ENCODE measurements around the gene CCDC17. TPM values are rescaled to one million over a fixed set of nuclear protein-coding genes. Genes with fewer than 3 reads are reported as not detected.

Gene CCDC17
- total RNA-seq, 1 donor: 0.72 TPM

GRCh38 chr1:45573231-45573804 lies 50.5 kb downstream of the CCDC17 start:
- Histone ChIP-seq H3K4me2 (ENCODE audit: insufficient read depth, low read length) (no peak overlapping the region), H3K27ac (ENCODE audit: low read depth, low read length) (no peak overlapping the region)

GRCh38 chr1:45570631-45571030 lies 53.2 kb downstream of the CCDC17 start:
- H3K79me2 ChIP-seq (ENCODE audit: insufficient read depth, low read length): no peaks in the 10 kb centered on the region
- H3K27ac ChIP-seq (ENCODE audit: low read depth, low read length): no peak overlapping the region
- no peak for TF ChIP-seq CTCF (IDR thresholded peaks at IDR 0.05; ENCODE audit: extremely low read depth, low read depth, low read length)
- H3K4me1 ChIP-seq (ENCODE audit: insufficient read depth, low read length): no peaks in the 10 kb centered on the region
- no peak overlapping the region for H3K4me3 ChIP-seq (ENCODE audit: insufficient read depth, low read length)
- H3K4me2 ChIP-seq (ENCODE audit: insufficient read depth, low read length): no peak overlapping the region
- H3K27me3 ChIP-seq (ENCODE audit: insufficient read depth, low read length): no peaks in the 10 kb centered on the region
- no peak overlapping the region for H2AFZ ChIP-seq (ENCODE audit: low read length)
- no peaks in the 10 kb centered on the region for H3K9me3 ChIP-seq (ENCODE audit: low read depth, low read length)
- no peaks in the 10 kb centered on the region for H4K20me1 ChIP-seq (ENCODE audit: insufficient read depth, low read length)
- H3K36me3 ChIP-seq (ENCODE audit: insufficient read depth, low read length): peaks cover 39% of the 10 kb centered on the region
- DNase-seq (ENCODE audit: insufficient read length, low spot score, missing footprints): no peak

More at GRCh38 chr1:45573231-45573804, 50.5 kb downstream of the CCDC17 start:
- Histone ChIP-seq H3K36me3 (ENCODE audit: insufficient read depth, low read length) (peaks cover 21% of the 10 kb centered on the region), H2AFZ (ENCODE audit: low read length) (no peak overlapping the region), H3K4me1 (ENCODE audit: insufficient read depth, low read length) (no peaks in the 10 kb centered on the region), H4K20me1 (ENCODE audit: insufficient read depth, low read length) (no peaks in the 10 kb centered on the region), H3K4me3 (ENCODE audit: insufficient read depth, low read length) (no peak overlapping the region), H3K79me2 (ENCODE audit: insufficient read depth, low read length) (no peaks in the 10 kb centered on the region), H3K9me3 (ENCODE audit: low read depth, low read length) (no peaks in the 10 kb centered on the region), H3K27me3 (ENCODE audit: insufficient read depth, low read length) (no peaks in the 10 kb centered on the region)
- DNase-seq (ENCODE audit: insufficient read length, low spot score, missing footprints): no peak
- TF ChIP-seq CTCF (IDR thresholded peaks at IDR 0.05; ENCODE audit: extremely low read depth, low read depth, low read length): peak; percentile 21

Small RNA genes within 50 kb of the gene (small RNA-seq; reads per million reads assigned to genes)
- not detected for gene AL355480.1
- not detected for gene AL355480.2
- gene AL355480.3: not detected
- not detected for gene AL355480.4

Other genes starting within 250 kb of the CCDC17 start
- gene TESK2, start 132.9 kb downstream of the CCDC17 start, total RNA-seq: 5.4 and 6.2 TPM in 2 replicates
- gene CCDC163, start 124.0 kb downstream of the CCDC17 start, total RNA-seq: 1.8 TPM in 2 replicates
- 2.9 TPM in 2 replicates for gene MMACHC, start 123.8 kb downstream of the CCDC17 start, total RNA-seq
- 249 and 260 TPM in 2 replicates for gene PRDX1, start 102.2 kb downstream of the CCDC17 start, total RNA-seq
- gene AKR1A1, start 73.2 kb downstream of the CCDC17 start, total RNA-seq: 129 and 136 TPM in 2 replicates
- gene NASP, start 40.0 kb downstream of the CCDC17 start, total RNA-seq: 25.9 and 27.5 TPM in 2 replicates
- gene GPBP1L1, start 62.5 kb upstream of the CCDC17 start, total RNA-seq: 94.3 and 97.4 TPM in 2 replicates
- 10.5 and 11.8 TPM in 2 replicates for gene TMEM69, start 64.1 kb upstream of the CCDC17 start, total RNA-seq
- 14.1 and 16.2 TPM in 2 replicates for gene IPP, start 126.6 kb upstream of the CCDC17 start, total RNA-seq
- 24.2 and 33.0 TPM in 2 replicates for gene MAST2, start 179.6 kb upstream of the CCDC17 start, total RNA-seq